Coronary artery (tissue), 2 donors: Measurements from ENCODE around the gene KCNK16.

ENCODE experiments used
- DNase-seq: peaks from one replicate; pipeline ENCODE4 v3.0.0-alpha.2; 2017; ENCODE audit warnings: low spot score
- H3K27ac ChIP-seq, 2 donors: fragments of 200-600 bp; sonication (generic); one replicate each; pipeline ENCODE4 v1.5.1; 2016 to 2019
- H3K4me3 ChIP-seq: fragments of 200-600 bp; sonication (generic); 2 replicates; pipeline ENCODE4 v1.5.1; 2016; ENCODE audit warnings: mild to moderate bottlenecking, moderate library complexity
- TF ChIP-seq, protein P1 (sequence below): fragments of 200-600 bp; sonication (generic); IDR thresholded peaks from one replicate; pipeline ENCODE4 v1.5.1; 2019; ENCODE audit warnings: antibody characterized with exemption

KCNK16 gene

DNA sequence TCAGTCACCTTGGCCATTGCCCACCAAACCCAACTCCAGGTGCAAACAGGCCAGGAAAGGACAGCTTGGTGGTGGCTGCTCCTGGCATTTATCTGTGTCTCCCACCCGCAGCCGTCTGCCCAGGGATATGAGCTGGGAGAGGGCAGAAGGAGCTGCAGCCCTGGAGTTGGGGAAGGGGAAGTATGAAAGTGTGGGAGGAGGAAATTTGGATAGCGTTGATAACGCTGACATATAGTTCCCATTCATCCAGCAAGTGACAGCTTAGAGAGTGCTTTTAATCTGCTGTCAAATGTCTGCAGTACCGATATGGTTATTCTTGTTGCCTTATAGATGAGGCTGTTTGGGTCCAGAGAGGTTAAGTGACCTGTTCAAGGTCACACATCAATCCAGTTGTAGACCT, 741 bp downstream of the KCNK16 start:
- no peak overlapping the region for H3K4me3 ChIP-seq
- H3K27ac ChIP-seq: no peak overlapping the region
- DNase-seq: no peak
- TF ChIP-seq, protein P1, sequence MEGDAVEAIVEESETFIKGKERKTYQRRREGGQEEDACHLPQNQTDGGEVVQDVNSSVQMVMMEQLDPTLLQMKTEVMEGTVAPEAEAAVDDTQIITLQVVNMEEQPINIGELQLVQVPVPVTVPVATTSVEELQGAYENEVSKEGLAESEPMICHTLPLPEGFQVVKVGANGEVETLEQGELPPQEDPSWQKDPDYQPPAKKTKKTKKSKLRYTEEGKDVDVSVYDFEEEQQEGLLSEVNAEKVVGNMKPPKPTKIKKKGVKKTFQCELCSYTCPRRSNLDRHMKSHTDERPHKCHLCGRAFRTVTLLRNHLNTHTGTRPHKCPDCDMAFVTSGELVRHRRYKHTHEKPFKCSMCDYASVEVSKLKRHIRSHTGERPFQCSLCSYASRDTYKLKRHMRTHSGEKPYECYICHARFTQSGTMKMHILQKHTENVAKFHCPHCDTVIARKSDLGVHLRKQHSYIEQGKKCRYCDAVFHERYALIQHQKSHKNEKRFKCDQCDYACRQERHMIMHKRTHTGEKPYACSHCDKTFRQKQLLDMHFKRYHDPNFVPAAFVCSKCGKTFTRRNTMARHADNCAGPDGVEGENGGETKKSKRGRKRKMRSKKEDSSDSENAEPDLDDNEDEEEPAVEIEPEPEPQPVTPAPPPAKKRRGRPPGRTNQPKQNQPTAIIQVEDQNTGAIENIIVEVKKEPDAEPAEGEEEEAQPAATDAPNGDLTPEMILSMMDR: no peak

DNA sequence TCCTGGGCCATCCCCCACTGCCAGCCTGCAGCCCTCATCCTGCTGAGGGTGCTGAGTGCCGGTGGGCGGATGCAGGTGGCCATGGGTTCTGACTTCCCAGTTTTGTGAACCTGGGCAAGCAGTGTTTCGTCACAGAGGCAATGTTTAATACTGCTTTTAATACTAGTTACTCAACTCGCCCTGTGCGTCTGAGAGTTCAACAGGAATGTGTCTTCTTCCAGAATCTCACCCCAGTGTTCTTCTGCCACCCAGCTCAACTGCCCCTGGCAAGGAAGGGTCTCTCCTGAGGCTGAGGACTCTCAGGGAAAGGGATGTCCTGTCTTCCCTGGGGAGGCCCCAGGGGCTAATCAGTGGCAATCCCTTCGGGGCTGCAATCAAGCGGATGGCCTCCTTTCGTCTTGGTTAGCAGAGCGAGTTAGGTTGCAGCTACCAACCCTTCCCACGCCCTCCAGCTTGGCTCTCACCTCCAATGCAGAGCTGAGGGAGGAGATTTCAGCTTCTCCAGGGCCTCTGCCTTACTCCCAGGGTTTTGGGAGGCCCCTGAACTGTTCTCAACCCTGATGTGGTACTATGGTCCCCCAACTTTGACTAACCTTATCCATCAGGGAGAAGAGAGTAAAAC, 2.0 kb downstream of the KCNK16 start:
- no peak for DNase-seq
- TF ChIP-seq, protein P1: no peak
- Histone ChIP-seq H3K27ac (peak overlapping the region; percentile 70 to 73), H3K4me3 (no peak overlapping the region)

DNA sequence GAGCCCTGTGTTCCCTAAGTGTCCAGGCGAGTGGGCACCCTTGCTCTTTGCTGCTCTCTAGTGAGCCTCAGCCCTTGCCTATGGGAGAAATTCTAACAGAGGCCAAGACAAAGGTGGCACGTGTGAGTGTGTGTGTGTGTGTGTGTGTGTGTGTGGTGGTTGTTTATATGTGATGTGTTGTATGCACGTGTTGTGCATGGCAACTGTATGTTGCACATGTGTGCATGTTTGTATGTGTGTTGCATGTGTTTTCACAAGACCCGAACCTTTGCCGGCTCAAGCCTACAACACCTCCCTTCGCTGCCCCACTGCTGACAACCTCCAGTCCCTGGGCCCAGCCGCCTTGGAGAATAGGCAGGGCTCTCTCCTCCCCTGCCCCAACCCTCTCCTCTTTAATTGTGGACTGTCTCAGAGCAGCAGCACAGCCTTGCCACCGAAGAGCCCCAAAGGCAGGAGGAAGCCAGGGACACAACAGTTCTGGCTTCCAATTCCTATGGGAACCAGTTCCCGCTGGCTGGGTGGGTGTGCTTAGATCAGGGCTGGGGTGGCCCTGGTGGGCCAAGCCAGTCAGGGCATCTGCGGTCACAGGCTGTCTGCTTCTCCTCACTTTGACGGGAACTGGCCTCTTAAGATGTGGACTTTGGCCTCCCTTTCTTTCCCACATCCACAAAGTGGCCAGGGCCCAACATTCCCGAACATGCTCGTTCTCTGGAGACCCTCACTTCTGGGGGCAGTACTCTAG, 2.7 kb downstream of the KCNK16 start:
- TF ChIP-seq, protein P1: no peak
- H3K4me3 ChIP-seq: no peak overlapping the region
- no peak for DNase-seq
- peak overlapping the region; percentile 70 to 73 for H3K27ac ChIP-seq

DNA sequence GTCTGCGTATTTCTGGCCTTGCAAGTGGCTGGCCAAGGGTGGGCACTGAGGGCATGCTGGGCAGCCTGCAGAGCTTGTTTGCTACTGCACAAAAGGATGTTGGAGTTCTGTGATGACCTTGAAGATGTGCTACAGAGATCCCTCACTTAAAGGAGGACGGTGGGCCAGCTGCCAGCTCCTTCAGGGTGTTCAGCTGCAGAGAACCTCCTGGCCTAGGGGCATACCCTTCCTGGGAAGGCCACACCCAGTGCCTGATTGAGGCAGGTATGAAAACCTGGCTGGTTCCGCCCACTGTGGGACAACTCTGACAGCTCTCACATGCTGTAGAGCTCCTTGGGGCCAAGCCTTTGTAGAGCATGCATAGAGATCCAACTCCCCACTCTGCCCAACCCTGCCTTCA, 5.2 kb downstream of the KCNK16 start:
- no peak overlapping the region for H3K27ac ChIP-seq
- TF ChIP-seq, protein P1: no peak

DNA sequence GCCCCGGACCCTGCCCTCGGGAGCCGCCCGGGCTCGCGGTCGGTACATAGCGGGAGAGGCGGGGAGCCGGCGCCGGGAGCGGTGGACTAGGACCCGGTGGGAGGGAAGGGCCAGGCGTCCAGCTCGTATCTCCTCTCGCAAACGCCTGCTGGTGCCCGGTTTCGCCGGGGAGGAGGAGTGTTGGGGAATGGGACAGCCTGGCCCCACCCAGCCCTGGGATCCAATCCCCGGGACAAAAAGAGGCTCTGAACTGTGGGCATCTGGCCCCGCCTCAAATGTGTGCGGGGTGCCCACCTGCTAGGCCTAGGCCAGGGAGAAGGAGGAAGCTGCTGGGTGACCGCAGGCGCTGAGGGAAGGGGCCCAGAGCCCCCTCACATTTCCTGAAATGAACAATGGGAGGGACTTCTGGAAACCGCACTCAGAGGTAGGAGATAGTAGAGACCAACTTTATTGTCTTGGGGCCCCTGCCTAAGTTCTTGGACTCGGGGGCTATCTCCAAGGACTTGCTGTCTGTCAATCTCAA, 8.2 kb downstream of the KCNK16 start, which contains the start of gene KCNK17:
KCNK17 (minus strand) TSS at position 147 of the 523 bp plus-strand sequence; CDS start at position 48, 99 bp downstream.
- Histone ChIP-seq H3K4me3 (peak within 1 kb of the TSS; percentile 71), H3K27ac (peak within 1 kb of the TSS; percentile 63 to 65)
- DNase-seq: no peak
- TF ChIP-seq, protein P1: no peak

More for the DNA sequence above, 5.2 kb downstream of the KCNK16 start:
- no peak for DNase-seq
- no peak overlapping the region for H3K4me3 ChIP-seq

DNA sequence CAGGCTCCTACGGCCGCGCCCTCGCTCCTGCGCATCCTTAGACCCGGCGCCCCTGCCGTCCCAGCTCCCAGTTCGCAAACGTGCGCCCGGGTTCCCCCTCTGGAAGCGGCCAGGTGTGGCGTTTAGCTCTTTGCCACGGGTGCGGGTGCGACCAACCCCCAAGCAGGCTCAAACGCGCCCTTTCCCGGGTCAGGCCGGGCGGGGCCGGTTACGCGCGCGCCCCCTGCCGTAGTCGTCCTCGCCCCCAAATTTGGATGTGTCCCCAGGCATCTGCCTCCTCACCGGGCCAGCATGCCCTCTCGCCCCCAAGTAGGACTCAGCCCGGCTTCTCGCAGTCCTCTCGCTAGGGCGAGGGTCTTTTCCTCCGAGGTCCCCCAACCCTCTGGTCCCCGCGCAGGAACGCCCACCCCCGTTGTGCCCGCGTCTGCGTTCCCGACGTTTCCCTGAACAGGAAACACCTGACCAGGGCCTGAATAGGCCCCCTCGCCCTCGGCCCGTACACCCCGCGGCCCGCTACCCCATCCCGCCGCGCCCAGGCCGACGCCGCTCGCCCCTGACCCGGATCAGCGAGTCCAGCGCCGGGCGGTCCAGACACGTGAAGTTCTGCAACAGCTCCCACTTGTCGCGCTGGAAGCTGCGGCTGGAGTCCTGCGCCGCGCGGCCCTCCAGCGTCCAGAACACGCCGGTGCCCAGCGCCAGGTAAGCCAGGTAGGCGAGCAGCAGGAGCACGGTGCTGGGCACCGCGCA, 8.8 kb downstream of the KCNK16 start:
- TF ChIP-seq, protein P1: no peak
- peak overlapping the region; percentile 71 for H3K4me3 ChIP-seq
- peak overlapping the region; percentile 63 to 65 for H3K27ac ChIP-seq
- no peak for DNase-seq
